ENCODE results near the gene MYOG.

- TF ChIP-seq CTCF (conservative IDR thresholded peaks at IDR 0.05; ENCODE audit: low read length) (no peak), EZH2phosphoT487 (IDR thresholded peaks at IDR 0.05; ENCODE audit: borderline replicate concordance, low read depth, low read length) (no peak)
These were observed 44.7 kb upstream of the MYOG start for GRCh38 chr1:203130358-203130985.
